ENCODE measurements around the gene ENTPD2.

Gene ENTPD2

GRCh38 chr9:137017791-137018497 lies 35.9 kb downstream of the ENTPD2 start:
- no peak for DNase-seq (ENCODE audit: extremely low read depth, low read depth)
- no peak overlapping the region for H3K4me3 ChIP-seq (replicated peaks; ENCODE audit: low read depth, low read length)
- no peak for TF ChIP-seq CTCF (IDR thresholded peaks at IDR 0.05; ENCODE audit: low read depth, low read length, missing control alignments)

GRCh38 chr9:137017071-137017470 lies 36.8 kb downstream of the ENTPD2 start:
- H3K4me3 ChIP-seq (replicated peaks; ENCODE audit: low read depth, low read length): no peak overlapping the region
- no peak for TF ChIP-seq CTCF (IDR thresholded peaks at IDR 0.05; ENCODE audit: low read depth, low read length, missing control alignments)
- no peak for DNase-seq (ENCODE audit: extremely low read depth, low read depth)

- no peak overlapping the region for H3K4me3 ChIP-seq (replicated peaks; ENCODE audit: low read depth, low read length)
- DNase-seq (ENCODE audit: extremely low read depth, low read depth): no peak
- no peak for TF ChIP-seq CTCF (IDR thresholded peaks at IDR 0.05; ENCODE audit: low read depth, low read length, missing control alignments)
These were observed 37.4 kb downstream of the ENTPD2 start for GRCh38 chr9:137016436-137016835.

- no peak for TF ChIP-seq CTCF (IDR thresholded peaks at IDR 0.05; ENCODE audit: low read depth, low read length, missing control alignments)
- no peak for DNase-seq (ENCODE audit: extremely low read depth, low read depth)
- no peak overlapping the region for H3K4me3 ChIP-seq (replicated peaks; ENCODE audit: low read depth, low read length)
These were observed 37.9 kb downstream of the ENTPD2 start for GRCh38 chr9:137015976-137016375.

GRCh38 chr9:137015540-137015930 lies 38.3 kb downstream of the ENTPD2 start:
- H3K4me3 ChIP-seq (replicated peaks; ENCODE audit: low read depth, low read length): no peak overlapping the region
- no peak for TF ChIP-seq CTCF (IDR thresholded peaks at IDR 0.05; ENCODE audit: low read depth, low read length, missing control alignments)
- DNase-seq (ENCODE audit: extremely low read depth, low read depth): no peak

GRCh38 chr9:137014776-137015539 lies 38.9 kb downstream of the ENTPD2 start:
- TF ChIP-seq CTCF (IDR thresholded peaks at IDR 0.05; ENCODE audit: low read depth, low read length, missing control alignments): no peak
- no peak for DNase-seq (ENCODE audit: extremely low read depth, low read depth)
- no peak overlapping the region for H3K4me3 ChIP-seq (replicated peaks; ENCODE audit: low read depth, low read length)

Measured in HFF-Myc (cell line).